ENCODE results near the gene KPNA6. TPM values are rescaled to one million over a fixed set of nuclear protein-coding genes. Genes with fewer than 3 reads are reported as not detected.

KPNA6 gene
- total and polyA plus RNA-seq, 2 of the 13 experiments (the other 11 are each of a cell fraction or from before 2014, with no cell fraction given): 22.0 to 47.5 TPM

DNA sequence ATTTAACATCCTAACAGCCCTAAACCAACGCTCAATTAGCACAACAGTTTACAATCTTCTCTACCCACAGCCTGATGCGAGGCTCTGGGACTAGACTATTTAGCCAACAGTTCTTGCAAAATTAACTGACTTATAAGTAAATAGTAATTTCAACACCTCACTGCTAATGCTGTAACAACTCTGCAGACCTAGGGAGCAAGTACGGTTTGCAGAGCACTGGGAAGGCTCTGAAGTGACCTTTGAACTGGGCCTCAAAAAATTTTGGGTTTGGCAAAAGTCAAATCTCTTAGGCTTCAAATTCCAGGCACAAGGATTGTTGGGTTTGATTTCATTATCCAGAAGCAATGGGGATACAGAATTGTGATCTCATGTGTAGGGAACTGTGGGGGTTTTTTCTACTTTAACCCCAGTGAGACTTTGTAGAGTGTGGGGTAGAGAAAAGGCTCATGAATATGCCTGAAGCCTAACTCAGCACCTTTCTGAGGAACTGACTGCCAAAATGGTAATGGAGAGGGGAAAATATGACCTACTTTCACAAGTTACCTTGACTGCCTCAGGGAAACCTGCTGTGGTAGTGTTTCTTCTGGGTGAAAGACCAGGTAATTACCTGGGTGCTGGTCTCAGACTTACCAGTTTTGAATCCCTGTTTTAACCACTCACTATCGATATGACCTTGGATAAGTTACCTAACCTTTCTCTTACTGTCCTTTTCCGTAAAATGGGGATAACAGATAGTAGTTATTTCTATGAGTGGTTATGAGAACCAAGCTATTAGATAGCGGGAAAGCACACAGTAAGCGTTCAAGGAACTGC, 70.7 kb downstream of the KPNA6 start (continued):
- TF ChIP-seq ZNF318 (CRISPR knock-in tag; IDR thresholded peaks at IDR 0.05) (no peak), ZNF816 (CRISPR knock-in tag; IDR thresholded peaks at IDR 0.05; ENCODE audit: borderline replicate concordance) (no peak), ZNF234 (CRISPR knock-in tag; conservative IDR thresholded peaks at IDR 0.05) (no peak), ZNF7 (CRISPR knock-in tag; IDR thresholded peaks at IDR 0.05) (no peak), ZNF605 (CRISPR knock-in tag; IDR thresholded peaks at IDR 0.05) (no peak), MYC (CRISPR knock-in tag; IDR thresholded peaks at IDR 0.05; ENCODE audit: borderline replicate concordance) (no peak), AGO2 (optimal IDR thresholded peaks at IDR 0.05; ENCODE audit: low read depth, low read length) (no peak), ZNF607 (CRISPR knock-in tag; IDR thresholded peaks at IDR 0.05; ENCODE audit: borderline replicate concordance) (no peak), MLLT10 (CRISPR knock-in tag; IDR thresholded peaks at IDR 0.05) (no peak), MAX (IDR thresholded peaks at IDR 0.05) (no peak)
- TF ChIP-seq, protein P1, sequence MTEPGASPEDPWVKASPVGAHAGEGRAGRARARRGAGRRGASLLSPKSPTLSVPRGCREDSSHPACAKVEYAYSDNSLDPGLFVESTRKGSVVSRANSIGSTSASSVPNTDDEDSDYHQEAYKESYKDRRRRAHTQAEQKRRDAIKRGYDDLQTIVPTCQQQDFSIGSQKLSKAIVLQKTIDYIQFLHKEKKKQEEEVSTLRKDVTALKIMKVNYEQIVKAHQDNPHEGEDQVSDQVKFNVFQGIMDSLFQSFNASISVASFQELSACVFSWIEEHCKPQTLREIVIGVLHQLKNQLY (CRISPR knock-in tag; IDR thresholded peaks at IDR 0.05): no peak
- TF ChIP-seq, protein P2, sequence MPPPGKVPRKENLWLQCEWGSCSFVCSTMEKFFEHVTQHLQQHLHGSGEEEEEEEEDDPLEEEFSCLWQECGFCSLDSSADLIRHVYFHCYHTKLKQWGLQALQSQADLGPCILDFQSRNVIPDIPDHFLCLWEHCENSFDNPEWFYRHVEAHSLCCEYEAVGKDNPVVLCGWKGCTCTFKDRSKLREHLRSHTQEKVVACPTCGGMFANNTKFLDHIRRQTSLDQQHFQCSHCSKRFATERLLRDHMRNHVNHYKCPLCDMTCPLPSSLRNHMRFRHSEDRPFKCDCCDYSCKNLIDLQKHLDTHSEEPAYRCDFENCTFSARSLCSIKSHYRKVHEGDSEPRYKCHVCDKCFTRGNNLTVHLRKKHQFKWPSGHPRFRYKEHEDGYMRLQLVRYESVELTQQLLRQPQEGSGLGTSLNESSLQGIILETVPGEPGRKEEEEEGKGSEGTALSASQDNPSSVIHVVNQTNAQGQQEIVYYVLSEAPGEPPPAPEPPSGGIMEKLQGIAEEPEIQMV (CRISPR knock-in tag; IDR thresholded peaks at IDR 0.05; ENCODE audit: low read depth): no peak
- TF ChIP-seq, protein P3, sequence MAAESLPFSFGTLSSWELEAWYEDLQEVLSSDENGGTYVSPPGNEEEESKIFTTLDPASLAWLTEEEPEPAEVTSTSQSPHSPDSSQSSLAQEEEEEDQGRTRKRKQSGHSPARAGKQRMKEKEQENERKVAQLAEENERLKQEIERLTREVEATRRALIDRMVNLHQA (CRISPR knock-in tag; IDR thresholded peaks at IDR 0.05): no peak
- TF ChIP-seq, protein P4, sequence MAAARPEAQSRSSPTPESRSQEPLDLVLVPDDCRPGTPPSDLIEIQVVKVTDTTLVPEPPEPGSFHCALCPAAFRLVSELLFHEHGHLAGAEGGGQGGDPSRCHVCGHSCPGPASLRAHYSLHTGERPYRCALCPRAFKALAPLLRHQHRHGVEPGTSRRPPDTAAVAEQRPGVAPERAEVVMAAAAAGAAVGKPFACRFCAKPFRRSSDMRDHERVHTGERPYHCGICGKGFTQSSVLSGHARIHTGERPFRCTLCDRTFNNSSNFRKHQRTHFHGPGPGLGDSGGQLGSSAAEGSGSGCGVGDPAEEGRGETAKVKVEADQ (CRISPR knock-in tag; IDR thresholded peaks at IDR 0.05; ENCODE audit: borderline replicate concordance): no peak
- TF ChIP-seq, protein P5, sequence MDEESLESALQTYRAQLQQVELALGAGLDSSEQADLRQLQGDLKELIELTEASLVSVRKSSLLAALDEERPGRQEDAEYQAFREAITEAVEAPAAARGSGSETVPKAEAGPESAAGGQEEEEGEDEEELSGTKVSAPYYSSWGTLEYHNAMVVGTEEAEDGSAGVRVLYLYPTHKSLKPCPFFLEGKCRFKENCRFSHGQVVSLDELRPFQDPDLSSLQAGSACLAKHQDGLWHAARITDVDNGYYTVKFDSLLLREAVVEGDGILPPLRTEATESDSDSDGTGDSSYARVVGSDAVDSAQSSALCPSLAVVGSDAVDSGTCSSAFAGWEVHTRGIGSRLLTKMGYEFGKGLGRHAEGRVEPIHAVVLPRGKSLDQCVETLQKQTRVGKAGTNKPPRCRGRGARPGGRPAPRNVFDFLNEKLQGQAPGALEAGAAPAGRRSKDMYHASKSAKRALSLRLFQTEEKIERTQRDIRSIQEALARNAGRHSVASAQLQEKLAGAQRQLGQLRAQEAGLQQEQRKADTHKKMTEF (CRISPR knock-in tag; IDR thresholded peaks at IDR 0.05): peak; percentile 52; the same call in 1 of the 2 replicates
